ENCODE data around the gene RUNX2. TPM values are rescaled to one million over a fixed set of nuclear protein-coding genes. Genes with fewer than 3 reads are reported as not detected.

RUNX2 gene
- total and polyA plus RNA-seq, 2 of the 8 experiments (the other 6 are each of a cell fraction or from before 2014, with no cell fraction given) = 0.26 to 1.2 TPM

GRCh38 chr6:45611491-45611890 lies 283.4 kb downstream of the RUNX2 start (continued):
- TF ChIP-seq CTBP2 (IDR thresholded peaks at IDR 0.05; ENCODE audit: borderline replicate concordance, insufficient read depth, insufficient read length, low read length) (no peak), SIN3A (conservative IDR thresholded peaks at IDR 0.05 in 1 of 2, IDR thresholded peaks at IDR 0.05 in 1 of 2; ENCODE audit: low read depth in 1 of 2, low read length in 2 of 2) (no peak), SIRT6 (IDR thresholded peaks at IDR 0.05; ENCODE audit: low read length) (no peak), SAP30 (IDR thresholded peaks at IDR 0.05; ENCODE audit: insufficient read depth, insufficient replicate concordance, low read length) (no peak)

Measured in H1 (cell line).